Liver (tissue), 9 donors: ENCODE data around the gene GARIN5B. TPM values are rescaled to one million over a fixed set of nuclear protein-coding genes. Genes with fewer than 3 reads are reported as not detected.

ENCODE experiments used
- DNase-seq: peaks from one replicate; pipeline ENCODE4 v3.0.0-alpha.2; 2017; ENCODE audit warnings: low spot score
- H3K27ac ChIP-seq, 2 donors: one replicate each; pipeline ENCODE4 v1.7.0; 2013; ENCODE audit warnings: inconsistent platforms in 2 of 2, low read length in 2 of 2, control low read depth in 1 of 2, low read depth in 1 of 2, mild to moderate bottlenecking in 1 of 2
- H3K27me3 ChIP-seq, 4 donors: one replicate each; pipeline versions ENCODE4 v1.6.1 to v1.7.0; 2013; ENCODE audit warnings: low read length in 3 of 4, inconsistent platforms in 1 of 4, mild to moderate bottlenecking in 1 of 4, moderate library complexity in 1 of 4; ENCODE audit not compliant: control insufficient read depth in 4 of 4, insufficient read depth in 4 of 4
- H3K36me3 ChIP-seq, 4 donors: one replicate each; pipeline versions ENCODE4 v1.6.1 to v1.7.0; 2013; ENCODE audit warnings: low read length in 3 of 4, mild to moderate bottlenecking in 3 of 4, low read depth in 1 of 4, moderate library complexity in 1 of 4; ENCODE audit not compliant: control insufficient read depth in 4 of 4, insufficient read depth in 3 of 4
- H3K4me1 ChIP-seq, 4 donors: one replicate each; pipeline versions ENCODE4 v1.6.1 to v1.7.0; 2013; ENCODE audit warnings: low read length in 3 of 4, mild to moderate bottlenecking in 3 of 4, moderate library complexity in 1 of 4; ENCODE audit not compliant: control insufficient read depth in 4 of 4, insufficient read depth in 4 of 4
- H3K4me3 ChIP-seq, 3 donors: one replicate each; pipeline versions ENCODE4 v1.6.1 to v1.7.0; 2013; ENCODE audit warnings: low read length in 3 of 3, control low read depth in 1 of 3, low read depth in 1 of 3, mild to moderate bottlenecking in 1 of 3
- H3K9ac ChIP-seq, 2 donors: one replicate each; pipeline ENCODE4 v1.7.0; 2013; ENCODE audit warnings: low read length in 2 of 2, mild to moderate bottlenecking in 2 of 2, moderate library complexity in 2 of 2, control low read depth in 1 of 2, low read depth in 1 of 2
- H3K9me3 ChIP-seq, 4 donors: one replicate each; pipeline versions ENCODE4 v1.6.1 to v1.7.0; 2013; ENCODE audit warnings: low read length in 3 of 4; ENCODE audit not compliant: control insufficient read depth in 4 of 4
- EGR1 ChIP-seq, 2 donors: IDR thresholded peaks; 2 replicates each; pipeline ENCODE4 v1.6.1; 2016 to 2018; ENCODE audit warnings: antibody characterized with exemption in 2 of 2, low read depth in 2 of 2
- FOXA1 ChIP-seq: IDR thresholded peaks from 2 replicates; pipeline ENCODE4 v1.6.1; 2016; ENCODE audit warnings: antibody characterized with exemption
- FOXA2 ChIP-seq: IDR thresholded peaks from 2 replicates; pipeline ENCODE4 v1.6.1; 2016; ENCODE audit warnings: antibody characterized with exemption
- GABPA ChIP-seq, 2 donors: IDR thresholded peaks in 1 of 2; conservative IDR thresholded peaks in 1 of 2; 2 replicates each; pipeline ENCODE4 v1.6.1; 2016; ENCODE audit warnings: antibody characterized with exemption in 2 of 2, mild to moderate bottlenecking in 1 of 2, moderate library complexity in 1 of 2
- HNF4A ChIP-seq, 2 donors: conservative IDR thresholded peaks; 2 replicates each; pipeline ENCODE4 v1.6.1; 2016; ENCODE audit warnings: antibody characterized with exemption in 2 of 2, mild to moderate bottlenecking in 2 of 2
- HNF4G ChIP-seq: IDR thresholded peaks from 2 replicates; pipeline ENCODE4 v1.6.1; 2016; ENCODE audit warnings: antibody characterized with exemption
- JUND ChIP-seq, 2 donors: IDR thresholded peaks; 2 replicates each; pipeline ENCODE4 v1.6.1; 2016; ENCODE audit warnings: antibody characterized with exemption in 2 of 2
- MAX ChIP-seq: IDR thresholded peaks from 2 replicates; pipeline ENCODE4 v1.6.1; 2016; ENCODE audit warnings: antibody characterized with exemption
- NR2F2 ChIP-seq: IDR thresholded peaks from 2 replicates; pipeline ENCODE4 v1.6.1; 2016; ENCODE audit warnings: antibody characterized with exemption
- RAD21 ChIP-seq, 2 donors: IDR thresholded peaks; 2 replicates each; pipeline ENCODE4 v1.6.1; 2016; ENCODE audit warnings: antibody characterized with exemption in 2 of 2, mild to moderate bottlenecking in 2 of 2
- RXRA ChIP-seq, 2 donors: IDR thresholded peaks; 2 replicates each; pipeline ENCODE4 v1.6.1; 2017 to 2018; ENCODE audit warnings: antibody characterized with exemption in 2 of 2, mild to moderate bottlenecking in 1 of 2
- SP1 ChIP-seq: IDR thresholded peaks from 2 replicates; pipeline ENCODE4 v1.6.1; 2018; ENCODE audit warnings: antibody characterized with exemption, mild to moderate bottlenecking
- TAF1 ChIP-seq: conservative IDR thresholded peaks from 2 replicates; pipeline ENCODE4 v1.6.1; 2016; ENCODE audit warnings: antibody characterized with exemption, mild to moderate bottlenecking
- YY1 ChIP-seq: IDR thresholded peaks from 2 replicates; pipeline ENCODE4 v1.6.1; 2016; ENCODE audit warnings: antibody characterized with exemption, mild to moderate bottlenecking
- WGBS: extraction: QIAGEN DNeasy Blood & Tissue Kit; methylation state at CpG from one replicate; pipeline ENCODE4 v1.1.7; 2013; 5-methylcytosine and 5-hydroxymethylcytosine counted together
- polyA plus RNA-seq, 2 donors: library from polyadenylated mRNA; stranded (reverse) in 1 of 2; unstranded in 1 of 2; fragments of 200-250 nt in 1 of 2; fragments of >200 nt in 1 of 2; fragmentation: Nextera tagmentation in 1 of 2; extraction: Ambion mirVana in 1 of 2; gene quantifications; one replicate each; pipeline versions ENCODE4 v1.2.1 to v1.2.3, GENCODE V29; 2013 to 2015
- total RNA-seq, 2 donors: library from RNA; depleted of rRNA; stranded (reverse); fragments of >200 nt; gene quantifications; one replicate each; pipeline ENCODE4 v1.2.3, GENCODE V29; 2014
- TF ChIP-seq, protein P1 (sequence below): IDR thresholded peaks from 2 replicates; pipeline ENCODE4 v1.6.1; 2016; ENCODE audit warnings: antibody characterized with exemption
- TF ChIP-seq, protein P2 (sequence below): IDR thresholded peaks from 2 replicates; pipeline ENCODE4 v1.6.1; 2016; ENCODE audit warnings: antibody characterized with exemption
- TF ChIP-seq, protein P3 (sequence below): fragments of 150-350 bp; IDR thresholded peaks from 2 replicates; pipeline ENCODE4 v1.5.1; 2017; ENCODE audit warnings: improper control_type of control experiment, low read depth, low read length; ENCODE audit not compliant: missing input control
- TF ChIP-seq, protein P4 (sequence below): IDR thresholded peaks from 2 replicates; pipeline ENCODE4 v1.6.1; 2016; ENCODE audit warnings: antibody characterized with exemption, mild to moderate bottlenecking
- donor health status: healthy.
- donor health status: healthy.
- donor health status: healthy.
- donor health status: healthy.
- donor health status: healthy.

Gene GARIN5B
- total and polyA plus RNA-seq, 4 donors = not detected

GRCh38 chr19:55390461-55390880 lies 27.4 kb upstream of the GARIN5B start:
- H3K27me3 ChIP-seq = no peaks in the 10 kb centered on the region
- H3K9me3 ChIP-seq = no peaks in the 10 kb centered on the region
- H3K27ac ChIP-seq = no peak overlapping the region
- WGBS = 94% methylated on average over 7 of the region's 7 CpGs
- peaks cover 4 to 23% (median 19%) of the 10 kb centered on the region in 4 donors for H3K4me1 ChIP-seq
- no peak for DNase-seq
- H3K9ac ChIP-seq = no peak overlapping the region
- TF ChIP-seq MAX (no peak), JUND (IDR thresholded peaks at IDR 0.05) (no peak)
- H3K4me3 ChIP-seq = no peak overlapping the region
- peaks cover 10 to 30% (median 18%) of the 10 kb centered on the region in 4 donors for H3K36me3 ChIP-seq

DNA sequence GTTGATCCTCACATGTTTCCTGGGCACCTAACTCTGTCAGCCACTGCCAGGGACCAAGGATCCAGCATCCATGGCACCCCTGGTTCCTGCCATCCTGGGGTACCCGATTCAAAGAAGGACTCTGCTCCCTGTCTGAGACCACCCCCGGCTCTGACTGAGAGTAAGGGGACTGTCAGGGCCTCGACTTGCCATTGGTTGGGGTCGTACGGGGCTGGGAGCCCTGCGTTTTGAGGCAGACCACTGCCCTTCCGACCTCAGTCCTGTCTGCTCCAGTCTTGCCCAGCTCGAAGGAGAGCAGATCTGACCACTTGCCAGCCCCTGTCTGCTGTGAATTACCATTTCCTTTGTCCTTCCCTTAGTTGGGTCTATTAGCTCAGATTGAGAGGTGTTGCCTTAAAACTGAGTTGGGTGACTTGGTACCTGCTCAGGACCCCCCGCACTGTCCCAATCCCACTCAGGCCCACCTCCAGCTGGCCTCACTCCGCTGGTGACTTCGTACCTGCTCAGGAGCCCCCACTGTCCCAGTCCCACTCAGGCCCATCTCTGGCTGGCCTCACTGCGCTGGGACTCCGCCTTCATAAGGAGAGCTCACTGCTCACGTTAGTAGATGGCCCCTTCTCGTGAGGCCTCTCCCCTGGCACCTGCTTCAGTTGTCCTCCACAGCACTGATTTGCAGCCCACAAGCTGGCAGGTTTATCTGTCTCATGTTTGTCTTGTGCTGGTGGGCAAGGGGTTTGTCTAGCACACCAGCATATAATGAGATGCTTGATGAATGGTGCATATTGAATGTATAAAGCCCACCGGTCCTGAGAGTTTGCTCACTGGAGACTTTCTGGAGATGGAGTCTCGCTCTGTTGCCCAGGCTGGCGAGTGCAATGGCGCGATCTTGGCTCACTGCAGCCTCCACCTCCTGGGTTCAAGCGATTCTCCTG lies 26.6 kb upstream of the GARIN5B start:
- peaks cover 8 to 29% (median 22%) of the 10 kb centered on the region in 4 donors for H3K4me1 ChIP-seq
- no peak for DNase-seq

More for the DNA sequence above, 26.6 kb upstream of the GARIN5B start:
- no peak overlapping the region for H3K27ac ChIP-seq
- H3K36me3 ChIP-seq = peaks cover 10 to 30% (median 18%) of the 10 kb centered on the region in 4 donors
- TF ChIP-seq FOXA1 (no peak), NR2F2 (no peak), EGR1 (IDR thresholded peaks at IDR 0.05; ENCODE audit: low read depth in 2 of 2) (no peak), MAX (no peak), JUND (IDR thresholded peaks at IDR 0.05) (no peak), RXRA (IDR thresholded peaks at IDR 0.05) (no peak), TAF1 (no peak), YY1 (no peak), FOXA2 (no peak), SP1 (no peak), GABPA (IDR thresholded peaks at IDR 0.05 in 1 of 2, conservative IDR thresholded peaks at IDR 0.05 in 1 of 2) (no peak), HNF4G (no peak), RAD21 (IDR thresholded peaks at IDR 0.05) (no peak), HNF4A (conservative IDR thresholded peaks at IDR 0.05) (no peak)
- TF ChIP-seq, protein P1, sequence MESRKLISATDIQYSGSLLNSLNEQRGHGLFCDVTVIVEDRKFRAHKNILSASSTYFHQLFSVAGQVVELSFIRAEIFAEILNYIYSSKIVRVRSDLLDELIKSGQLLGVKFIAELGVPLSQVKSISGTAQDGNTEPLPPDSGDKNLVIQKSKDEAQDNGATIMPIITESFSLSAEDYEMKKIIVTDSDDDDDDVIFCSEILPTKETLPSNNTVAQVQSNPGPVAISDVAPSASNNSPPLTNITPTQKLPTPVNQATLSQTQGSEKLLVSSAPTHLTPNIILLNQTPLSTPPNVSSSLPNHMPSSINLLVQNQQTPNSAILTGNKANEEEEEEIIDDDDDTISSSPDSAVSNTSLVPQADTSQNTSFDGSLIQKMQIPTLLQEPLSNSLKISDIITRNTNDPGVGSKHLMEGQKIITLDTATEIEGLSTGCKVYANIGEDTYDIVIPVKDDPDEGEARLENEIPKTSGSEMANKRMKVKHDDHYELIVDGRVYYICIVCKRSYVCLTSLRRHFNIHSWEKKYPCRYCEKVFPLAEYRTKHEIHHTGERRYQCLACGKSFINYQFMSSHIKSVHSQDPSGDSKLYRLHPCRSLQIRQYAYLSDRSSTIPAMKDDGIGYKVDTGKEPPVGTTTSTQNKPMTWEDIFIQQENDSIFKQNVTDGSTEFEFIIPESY = no peak
- TF ChIP-seq, protein P2, sequence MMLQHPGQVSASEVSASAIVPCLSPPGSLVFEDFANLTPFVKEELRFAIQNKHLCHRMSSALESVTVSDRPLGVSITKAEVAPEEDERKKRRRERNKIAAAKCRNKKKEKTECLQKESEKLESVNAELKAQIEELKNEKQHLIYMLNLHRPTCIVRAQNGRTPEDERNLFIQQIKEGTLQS = no peak
- TF ChIP-seq, protein P3, sequence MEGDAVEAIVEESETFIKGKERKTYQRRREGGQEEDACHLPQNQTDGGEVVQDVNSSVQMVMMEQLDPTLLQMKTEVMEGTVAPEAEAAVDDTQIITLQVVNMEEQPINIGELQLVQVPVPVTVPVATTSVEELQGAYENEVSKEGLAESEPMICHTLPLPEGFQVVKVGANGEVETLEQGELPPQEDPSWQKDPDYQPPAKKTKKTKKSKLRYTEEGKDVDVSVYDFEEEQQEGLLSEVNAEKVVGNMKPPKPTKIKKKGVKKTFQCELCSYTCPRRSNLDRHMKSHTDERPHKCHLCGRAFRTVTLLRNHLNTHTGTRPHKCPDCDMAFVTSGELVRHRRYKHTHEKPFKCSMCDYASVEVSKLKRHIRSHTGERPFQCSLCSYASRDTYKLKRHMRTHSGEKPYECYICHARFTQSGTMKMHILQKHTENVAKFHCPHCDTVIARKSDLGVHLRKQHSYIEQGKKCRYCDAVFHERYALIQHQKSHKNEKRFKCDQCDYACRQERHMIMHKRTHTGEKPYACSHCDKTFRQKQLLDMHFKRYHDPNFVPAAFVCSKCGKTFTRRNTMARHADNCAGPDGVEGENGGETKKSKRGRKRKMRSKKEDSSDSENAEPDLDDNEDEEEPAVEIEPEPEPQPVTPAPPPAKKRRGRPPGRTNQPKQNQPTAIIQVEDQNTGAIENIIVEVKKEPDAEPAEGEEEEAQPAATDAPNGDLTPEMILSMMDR = no peak
- TF ChIP-seq, protein P4, sequence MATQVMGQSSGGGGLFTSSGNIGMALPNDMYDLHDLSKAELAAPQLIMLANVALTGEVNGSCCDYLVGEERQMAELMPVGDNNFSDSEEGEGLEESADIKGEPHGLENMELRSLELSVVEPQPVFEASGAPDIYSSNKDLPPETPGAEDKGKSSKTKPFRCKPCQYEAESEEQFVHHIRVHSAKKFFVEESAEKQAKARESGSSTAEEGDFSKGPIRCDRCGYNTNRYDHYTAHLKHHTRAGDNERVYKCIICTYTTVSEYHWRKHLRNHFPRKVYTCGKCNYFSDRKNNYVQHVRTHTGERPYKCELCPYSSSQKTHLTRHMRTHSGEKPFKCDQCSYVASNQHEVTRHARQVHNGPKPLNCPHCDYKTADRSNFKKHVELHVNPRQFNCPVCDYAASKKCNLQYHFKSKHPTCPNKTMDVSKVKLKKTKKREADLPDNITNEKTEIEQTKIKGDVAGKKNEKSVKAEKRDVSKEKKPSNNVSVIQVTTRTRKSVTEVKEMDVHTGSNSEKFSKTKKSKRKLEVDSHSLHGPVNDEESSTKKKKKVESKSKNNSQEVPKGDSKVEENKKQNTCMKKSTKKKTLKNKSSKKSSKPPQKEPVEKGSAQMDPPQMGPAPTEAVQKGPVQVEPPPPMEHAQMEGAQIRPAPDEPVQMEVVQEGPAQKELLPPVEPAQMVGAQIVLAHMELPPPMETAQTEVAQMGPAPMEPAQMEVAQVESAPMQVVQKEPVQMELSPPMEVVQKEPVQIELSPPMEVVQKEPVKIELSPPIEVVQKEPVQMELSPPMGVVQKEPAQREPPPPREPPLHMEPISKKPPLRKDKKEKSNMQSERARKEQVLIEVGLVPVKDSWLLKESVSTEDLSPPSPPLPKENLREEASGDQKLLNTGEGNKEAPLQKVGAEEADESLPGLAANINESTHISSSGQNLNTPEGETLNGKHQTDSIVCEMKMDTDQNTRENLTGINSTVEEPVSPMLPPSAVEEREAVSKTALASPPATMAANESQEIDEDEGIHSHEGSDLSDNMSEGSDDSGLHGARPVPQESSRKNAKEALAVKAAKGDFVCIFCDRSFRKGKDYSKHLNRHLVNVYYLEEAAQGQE = no peak
- no peaks in the 10 kb centered on the region for H3K9me3 ChIP-seq
- H3K4me3 ChIP-seq = no peak overlapping the region
- H3K9ac ChIP-seq = no peak overlapping the region
- 92% methylated on average over 21 of the region's 21 CpGs for WGBS
- no peaks in the 10 kb centered on the region for H3K27me3 ChIP-seq
